ENCODE measurements around the gene TRAPPC10.
"Not testable (repeated sequence)": the region's sequence is repeated elsewhere in the genome, so short reads cannot be mapped to it uniquely, and the experiment has no call there.

TRAPPC10 gene

DNA sequence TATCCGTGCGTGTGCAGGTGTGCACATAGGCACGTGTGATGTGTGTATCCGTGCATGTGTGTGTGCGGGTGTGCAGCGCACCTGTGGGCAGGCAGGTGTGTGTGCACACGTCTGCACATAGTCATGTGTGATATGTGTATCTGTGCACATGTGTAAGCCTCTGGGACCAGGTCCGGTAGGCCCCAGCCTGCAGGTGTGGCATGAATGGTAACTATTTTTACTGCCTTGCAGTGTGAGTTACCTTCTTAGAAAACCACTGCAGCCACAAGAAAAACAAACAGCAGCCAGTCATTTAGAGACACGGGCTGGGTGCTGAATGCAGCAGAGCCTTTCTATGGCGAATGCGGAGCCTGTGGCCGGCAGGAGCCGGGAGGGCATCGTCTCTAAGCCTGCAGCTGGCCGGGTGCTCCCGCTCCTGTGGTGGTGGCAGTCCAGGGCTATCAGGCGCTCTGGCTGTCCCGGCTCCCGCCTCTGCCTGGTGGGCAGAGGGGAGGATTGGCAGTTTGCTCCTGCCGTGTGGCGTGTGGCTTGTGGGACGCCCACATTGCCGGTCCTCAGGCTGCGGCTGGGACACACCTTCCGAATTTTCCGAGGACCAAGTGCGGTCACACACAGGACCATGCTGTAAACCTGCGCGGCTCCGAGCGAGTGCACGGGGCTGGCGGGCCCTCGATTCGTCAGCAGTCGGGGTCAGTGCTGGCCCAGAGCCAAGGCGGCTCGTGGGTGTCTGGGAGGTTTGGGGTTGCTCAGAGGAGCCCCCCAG, 143.3 kb downstream of the TRAPPC10 start:
- not testable (repeated sequence) for H3K9me3 Mint-ChIP-seq; H3K27ac Mint-ChIP-seq; H3K4me3 Mint-ChIP-seq; H3K36me3 Mint-ChIP-seq (ENCODE audit: low read depth); DNase-seq; H3K27me3 Mint-ChIP-seq (ENCODE audit: low read depth, poor library complexity); H3K4me1 Mint-ChIP-seq

DNA sequence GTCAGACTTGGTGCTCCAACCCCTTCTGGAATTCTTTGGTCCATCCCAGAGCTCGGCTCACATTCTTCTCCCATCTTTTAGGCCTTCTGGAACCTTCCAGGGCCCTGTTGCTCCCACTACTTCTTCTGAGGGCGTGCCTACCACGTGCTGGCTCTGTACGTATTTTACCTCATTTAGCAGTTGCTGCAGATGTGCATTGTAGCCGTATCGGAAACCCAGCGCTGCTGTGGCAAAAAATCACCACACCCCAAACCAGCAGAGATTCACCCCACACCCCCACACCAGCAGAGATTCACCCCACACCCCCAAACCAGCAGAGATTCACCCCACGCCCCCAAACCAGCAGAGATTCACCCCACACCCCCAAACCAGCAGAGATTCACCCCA, 143.9 kb downstream of the TRAPPC10 start:
- not testable (repeated sequence) for H3K27ac Mint-ChIP-seq; DNase-seq; H3K4me3 Mint-ChIP-seq; H3K9me3 Mint-ChIP-seq; H3K27me3 Mint-ChIP-seq (ENCODE audit: low read depth, poor library complexity); H3K36me3 Mint-ChIP-seq (ENCODE audit: low read depth); H3K4me1 Mint-ChIP-seq
